HL-60 (cell line): ENCODE data around the gene METTL3.

Experiments
- CTCF ChIP-seq: IDR thresholded peaks from one replicate; pipeline ENCODE4 v1.5.1; 2011; ENCODE audit warnings: low read length, control low read depth, inconsistent platforms; ENCODE audit not compliant: insufficient read depth
- GABPA ChIP-seq: IDR thresholded peaks from 2 replicates; pipeline ENCODE4 v1.6.1; 2012; ENCODE audit warnings: low read depth
- POLR2AphosphoS5 ChIP-seq: IDR thresholded peaks from 2 replicates; pipeline ENCODE4 v1.6.1; 2012; ENCODE audit warnings: low read depth
- REST ChIP-seq: IDR thresholded peaks from 2 replicates; pipeline ENCODE4 v1.6.1; 2012; ENCODE audit warnings: low read depth; ENCODE audit not compliant: insufficient replicate concordance
- SPI1 ChIP-seq: IDR thresholded peaks from 2 replicates; pipeline ENCODE4 v1.6.1; 2012; ENCODE audit warnings: low read depth, mild to moderate bottlenecking, borderline replicate concordance

GRCh38 chr14:21510735-21511657 lies at the start of gene METTL3:
- TF ChIP-seq CTCF, result no peak
- no peak for TF ChIP-seq SPI1
- TF ChIP-seq REST, result peak; percentile 32
- peak; percentile 75 for TF ChIP-seq POLR2AphosphoS5
- TF ChIP-seq GABPA, result peak; percentile 94
